ENCODE results near the gene OR7G2. TPM values are rescaled to one million over a fixed set of nuclear protein-coding genes. Genes with fewer than 3 reads are reported as not detected.
"Not testable (repeated sequence)": the region's sequence is repeated elsewhere in the genome, so short reads cannot be mapped to it uniquely, and the experiment has no call there.

The OR7G2 gene
- total RNA-seq, 1 donor from 2014 or later = not detected

GRCh38 chr19:9073806-9074205 lies 33.5 kb downstream of the OR7G2 start:
- no peak for DNase-seq (ENCODE audit: low spot score)

GRCh38 chr19:9071720-9072119 lies 35.6 kb downstream of the OR7G2 start:
- DNase-seq (ENCODE audit: low spot score) = not testable (repeated sequence)

DNA sequence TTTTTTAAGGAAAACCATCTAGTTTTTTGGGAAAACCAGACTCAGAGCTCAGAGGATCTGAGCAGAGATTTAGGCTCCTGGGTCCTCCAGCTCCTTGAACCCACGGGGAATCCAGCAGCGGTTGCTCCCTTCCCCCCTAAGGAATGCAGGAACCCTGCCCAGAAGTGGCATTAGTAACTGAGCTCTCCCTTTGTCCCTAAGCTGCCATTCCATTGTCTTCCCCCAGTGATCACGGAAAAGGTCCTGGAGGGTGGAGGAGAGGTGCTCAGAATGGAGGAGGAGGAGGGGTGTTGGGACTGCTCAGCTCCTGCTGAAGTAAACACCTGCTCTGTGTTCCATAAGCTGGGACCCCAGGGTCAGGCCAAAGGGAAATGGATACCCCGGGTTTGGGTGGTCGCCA lies 37.2 kb downstream of the OR7G2 start:
- DNase-seq (ENCODE audit: low spot score) = peak; percentile 36

- no peak for DNase-seq (ENCODE audit: low spot score)
Measured at GRCh38 chr19:9065457-9066014, 41.7 kb downstream of the OR7G2 start.

GRCh38 chr19:9061879-9062278 lies 45.4 kb downstream of the OR7G2 start:
- no peak for DNase-seq (ENCODE audit: low spot score)

- no peak for DNase-seq (ENCODE audit: low spot score)
Measured at GRCh38 chr19:9060564-9061340, 46.5 kb downstream of the OR7G2 start.

DNA sequence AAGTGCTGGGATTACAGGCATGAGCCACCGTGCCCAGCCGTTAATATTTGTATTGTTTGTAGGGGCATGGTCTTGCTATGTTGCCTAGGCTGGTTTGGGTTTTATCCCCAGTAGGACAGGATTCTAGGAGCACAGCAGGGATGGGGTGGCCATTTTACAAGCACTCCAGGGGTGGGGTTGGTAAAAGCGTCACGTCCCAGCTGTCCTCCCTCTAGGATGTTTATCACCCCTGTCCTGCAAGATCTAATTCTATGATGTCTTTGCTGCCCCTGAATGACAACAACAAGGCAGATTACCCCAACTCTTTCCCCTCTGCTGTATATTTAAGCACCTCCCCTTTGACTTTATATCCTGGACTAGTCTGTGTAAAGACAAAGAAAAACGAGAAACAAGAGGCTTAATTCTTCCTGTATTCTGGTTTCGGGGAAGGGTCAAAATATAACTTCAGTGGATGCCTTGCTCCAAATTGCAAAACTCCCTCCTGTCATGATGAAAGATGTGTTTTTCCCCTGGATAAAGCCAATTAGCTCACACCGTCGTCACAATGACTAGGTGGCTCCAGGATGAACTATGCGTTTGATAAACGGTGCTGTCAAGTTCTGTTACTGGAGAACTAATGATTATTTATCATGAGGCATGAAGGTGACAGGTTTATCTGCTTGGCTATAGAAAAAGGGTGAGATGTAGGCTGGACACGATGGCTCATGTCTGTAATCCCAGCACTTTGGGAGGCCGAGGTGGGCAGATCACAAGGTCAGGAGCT lies 48.2 kb downstream of the OR7G2 start:
- DNase-seq (ENCODE audit: low spot score) = no peak

DNA sequence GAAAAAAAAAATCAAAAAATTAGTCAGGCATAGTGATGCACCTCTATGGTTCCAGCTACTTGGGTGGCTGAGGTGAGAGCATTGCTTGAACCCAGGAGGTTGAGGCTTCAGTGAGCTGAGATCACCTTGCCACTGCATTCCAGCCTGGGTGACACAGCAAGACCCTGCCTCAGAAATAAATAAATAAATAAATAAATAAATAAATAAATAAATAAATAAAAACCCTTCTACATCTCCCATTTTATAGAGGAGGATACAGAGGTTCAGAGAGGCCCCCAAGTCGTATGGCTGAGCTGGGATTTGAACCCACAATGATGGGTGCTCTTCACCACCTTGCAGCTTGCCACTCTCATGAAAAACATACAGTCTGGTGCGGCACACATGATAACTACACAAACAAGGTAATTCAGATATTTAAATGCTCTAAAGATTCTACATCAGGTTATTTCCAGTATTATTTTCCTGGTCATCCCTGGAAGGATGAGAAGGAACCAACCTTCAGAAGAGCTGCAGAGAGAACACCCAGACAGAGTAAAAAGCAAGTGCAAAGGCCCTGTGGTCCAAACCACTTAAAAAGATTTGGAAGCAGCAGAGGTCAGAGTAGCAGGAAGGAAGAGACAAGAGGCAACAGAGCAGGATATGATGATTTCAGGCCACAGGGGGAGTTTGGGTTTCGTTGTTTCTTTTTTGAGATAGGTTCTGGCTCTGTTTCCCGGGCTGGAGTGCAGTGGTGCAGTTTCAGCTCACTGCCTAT lies 49.6 kb downstream of the OR7G2 start:
- no peak for DNase-seq (ENCODE audit: low spot score)

- DNase-seq (ENCODE audit: low spot score) = not testable (repeated sequence)
Measured at GRCh38 chr19:9056131-9056530, 51.1 kb downstream of the OR7G2 start.

DNA sequence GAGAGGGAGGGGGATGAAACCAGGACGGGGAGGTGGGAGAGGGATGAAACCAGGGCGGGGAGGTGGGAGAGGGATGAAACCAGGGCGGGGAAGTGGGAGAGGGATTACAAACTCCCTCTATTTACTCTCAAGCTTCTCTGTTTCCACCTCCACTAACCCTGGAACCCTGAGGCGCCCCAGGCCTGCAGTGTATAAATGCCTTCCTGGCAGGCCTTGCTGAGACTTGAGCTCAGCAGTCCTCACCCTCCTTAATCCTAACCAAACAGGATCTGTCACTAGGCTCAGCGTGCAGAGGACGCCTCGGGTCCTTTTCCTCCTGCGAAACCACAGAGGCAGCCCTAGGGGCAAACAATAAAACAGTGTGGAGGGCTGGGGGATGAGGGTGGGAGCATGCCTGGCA lies 52.5 kb downstream of the OR7G2 start:
- no peak for DNase-seq (ENCODE audit: low spot score)

DNA sequence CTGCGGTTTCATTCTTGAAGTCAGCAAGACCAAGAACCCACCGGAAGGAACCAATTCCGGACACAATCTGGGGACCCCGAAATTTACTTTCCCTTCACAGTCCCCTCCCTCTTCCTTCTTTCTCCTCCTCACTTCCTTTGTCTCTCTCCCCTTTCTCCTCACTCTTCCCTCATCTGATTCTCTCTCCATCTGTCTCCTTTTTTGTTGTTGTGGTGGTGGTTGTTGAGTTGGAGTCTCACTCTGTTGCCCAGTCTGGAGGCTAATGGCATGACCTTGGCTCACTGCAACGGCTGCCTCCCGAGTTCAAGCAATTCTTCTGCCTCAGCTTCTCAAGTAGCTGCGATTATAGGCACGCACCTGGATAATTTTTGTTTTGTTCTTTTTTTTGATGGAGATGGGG lies 53.1 kb downstream of the OR7G2 start:
- no peak for DNase-seq (ENCODE audit: low spot score)

- DNase-seq (ENCODE audit: low spot score) = not testable (repeated sequence)
Measured at GRCh38 chr19:9053674-9054073, 53.6 kb downstream of the OR7G2 start.

DNA sequence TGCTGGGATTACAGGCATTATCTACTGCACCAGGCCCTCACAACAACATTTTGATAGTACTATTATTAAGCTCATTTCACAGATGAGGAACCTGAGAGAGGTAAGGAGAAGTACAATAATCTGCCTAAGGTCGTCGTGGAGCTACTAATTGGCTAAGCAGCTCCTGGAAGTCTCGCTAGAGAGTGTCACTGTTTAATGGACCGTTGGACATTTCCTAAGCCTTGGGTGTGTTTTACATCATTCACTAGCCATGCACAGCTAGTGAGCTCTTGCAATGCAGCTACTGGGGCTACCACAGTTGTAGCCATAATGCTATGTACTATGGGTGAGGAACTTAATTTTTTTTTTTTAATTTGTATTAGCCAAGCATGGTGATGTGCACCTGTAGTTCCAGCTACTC lies 54.4 kb downstream of the OR7G2 start:
- no peak for DNase-seq (ENCODE audit: low spot score)

Other genes starting within 250 kb of the OR7G2 start
- 0.03 TPM for gene MUC16, start 97.1 kb downstream of the OR7G2 start, total RNA-seq
- gene OR1M1, start 20.4 kb downstream of the OR7G2 start, total RNA-seq = not detected
- not detected for gene OR7G1, start 8.3 kb upstream of the OR7G2 start, total RNA-seq
- not detected for gene OR7G3, start 19.5 kb upstream of the OR7G2 start, total RNA-seq
- 32.9 TPM for gene ZNF317, start 32.9 kb upstream of the OR7G2 start, total RNA-seq
- not detected for gene OR7D2, start 71.5 kb upstream of the OR7G2 start, total RNA-seq
- not detected for gene OR7D4, start 112.1 kb upstream of the OR7G2 start, total RNA-seq
- not detected for gene OR7E24, start 143.5 kb upstream of the OR7G2 start, total RNA-seq
- 6.3 TPM for gene ZNF699, start 202.4 kb upstream of the OR7G2 start, total RNA-seq
- gene ZNF559, start 216.7 kb upstream of the OR7G2 start, total RNA-seq = 19.9 TPM